Kidney epithelial cell (primary cell): Measurements from ENCODE around the gene GPR101. TPM values are rescaled to one million over a fixed set of nuclear protein-coding genes. Genes with fewer than 3 reads are reported as not detected.

Experiments
- DNase-seq: peaks from one replicate; pipeline ENCODE4 v3.0.0-alpha.2; 2010; ENCODE audit warnings: low read depth
- H3K27me3 ChIP-seq: 2 replicates; pipeline ENCODE4 v1.6.0; 2011; ENCODE audit warnings: low read length; ENCODE audit not compliant: control insufficient read depth, insufficient read depth
- H3K36me3 ChIP-seq: 2 replicates; pipeline ENCODE4 v1.5.1; 2011; ENCODE audit warnings: low read length; ENCODE audit not compliant: control insufficient read depth, insufficient read depth
- H3K4me3 ChIP-seq: 2 replicates; pipeline ENCODE4 v1.5.1; 2011; ENCODE audit warnings: low read depth, mild to moderate bottlenecking, control low read depth, low read length
- total RNA-seq: library from RNA; depleted of rRNA; stranded (reverse); fragments of >200 nt; gene quantifications from 2 replicates; pipeline ENCODE4 v1.2.3, GENCODE V29; 2015
- TF ChIP-seq, protein P1 (sequence below): IDR thresholded peaks from 2 replicates; pipeline ENCODE4 v1.5.1; 2011; ENCODE audit warnings: mild to moderate bottlenecking, moderate library complexity, low read length, control low read depth, inconsistent platforms; ENCODE audit not compliant: insufficient read depth, poor library complexity, severe bottlenecking

Gene GPR101
- total RNA-seq, 1 donor from 2014 or later, result not detected

DNA sequence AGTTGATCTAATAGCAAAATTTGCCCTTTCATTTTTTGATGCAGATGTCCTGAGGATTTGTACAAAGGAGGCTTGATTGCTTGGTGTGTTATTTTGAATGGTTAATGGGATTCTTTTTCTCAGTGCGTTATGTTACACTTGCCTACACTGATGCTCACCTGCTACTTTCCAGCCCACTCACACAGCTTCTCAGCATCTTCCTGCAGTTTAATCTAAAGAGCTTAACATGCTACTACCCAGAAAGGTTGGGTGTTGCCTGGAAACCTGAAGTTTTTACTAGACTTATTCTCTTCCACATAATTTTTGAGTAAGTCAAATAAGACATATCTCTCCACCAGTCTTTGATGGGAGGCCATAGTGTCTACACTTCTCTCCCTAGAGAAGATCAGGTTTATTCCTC is 9.9 kb upstream of the GPR101 start:
- Histone ChIP-seq H3K4me3 (no peak overlapping the region), H3K36me3 (no peaks in the 10 kb centered on the region), H3K27me3 (no peaks in the 10 kb centered on the region)
- no peak for DNase-seq
- TF ChIP-seq, protein P1, sequence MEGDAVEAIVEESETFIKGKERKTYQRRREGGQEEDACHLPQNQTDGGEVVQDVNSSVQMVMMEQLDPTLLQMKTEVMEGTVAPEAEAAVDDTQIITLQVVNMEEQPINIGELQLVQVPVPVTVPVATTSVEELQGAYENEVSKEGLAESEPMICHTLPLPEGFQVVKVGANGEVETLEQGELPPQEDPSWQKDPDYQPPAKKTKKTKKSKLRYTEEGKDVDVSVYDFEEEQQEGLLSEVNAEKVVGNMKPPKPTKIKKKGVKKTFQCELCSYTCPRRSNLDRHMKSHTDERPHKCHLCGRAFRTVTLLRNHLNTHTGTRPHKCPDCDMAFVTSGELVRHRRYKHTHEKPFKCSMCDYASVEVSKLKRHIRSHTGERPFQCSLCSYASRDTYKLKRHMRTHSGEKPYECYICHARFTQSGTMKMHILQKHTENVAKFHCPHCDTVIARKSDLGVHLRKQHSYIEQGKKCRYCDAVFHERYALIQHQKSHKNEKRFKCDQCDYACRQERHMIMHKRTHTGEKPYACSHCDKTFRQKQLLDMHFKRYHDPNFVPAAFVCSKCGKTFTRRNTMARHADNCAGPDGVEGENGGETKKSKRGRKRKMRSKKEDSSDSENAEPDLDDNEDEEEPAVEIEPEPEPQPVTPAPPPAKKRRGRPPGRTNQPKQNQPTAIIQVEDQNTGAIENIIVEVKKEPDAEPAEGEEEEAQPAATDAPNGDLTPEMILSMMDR, result no peak

DNA sequence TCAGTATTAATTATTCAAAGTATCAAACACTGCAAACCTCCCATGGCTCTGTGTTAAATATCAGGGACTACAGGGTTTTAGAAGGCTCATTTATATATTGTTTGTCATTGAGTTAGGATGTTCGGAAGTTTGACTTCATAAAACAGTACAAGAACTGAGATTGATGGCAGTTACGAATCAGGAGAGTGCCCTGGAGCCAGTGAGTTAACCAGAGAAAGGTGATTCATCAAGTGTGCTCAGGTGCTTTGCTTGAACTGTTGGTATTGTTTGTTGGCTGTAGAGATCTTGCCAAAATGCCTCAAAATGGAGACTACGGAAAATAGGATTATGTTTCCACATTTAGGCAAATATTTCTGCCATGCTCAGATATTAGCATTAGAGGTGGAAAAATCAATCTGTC is 7.5 kb upstream of the GPR101 start:
- TF ChIP-seq, protein P1, result no peak
- no peak for DNase-seq
- no peaks in the 10 kb centered on the region for H3K36me3 ChIP-seq

DNA sequence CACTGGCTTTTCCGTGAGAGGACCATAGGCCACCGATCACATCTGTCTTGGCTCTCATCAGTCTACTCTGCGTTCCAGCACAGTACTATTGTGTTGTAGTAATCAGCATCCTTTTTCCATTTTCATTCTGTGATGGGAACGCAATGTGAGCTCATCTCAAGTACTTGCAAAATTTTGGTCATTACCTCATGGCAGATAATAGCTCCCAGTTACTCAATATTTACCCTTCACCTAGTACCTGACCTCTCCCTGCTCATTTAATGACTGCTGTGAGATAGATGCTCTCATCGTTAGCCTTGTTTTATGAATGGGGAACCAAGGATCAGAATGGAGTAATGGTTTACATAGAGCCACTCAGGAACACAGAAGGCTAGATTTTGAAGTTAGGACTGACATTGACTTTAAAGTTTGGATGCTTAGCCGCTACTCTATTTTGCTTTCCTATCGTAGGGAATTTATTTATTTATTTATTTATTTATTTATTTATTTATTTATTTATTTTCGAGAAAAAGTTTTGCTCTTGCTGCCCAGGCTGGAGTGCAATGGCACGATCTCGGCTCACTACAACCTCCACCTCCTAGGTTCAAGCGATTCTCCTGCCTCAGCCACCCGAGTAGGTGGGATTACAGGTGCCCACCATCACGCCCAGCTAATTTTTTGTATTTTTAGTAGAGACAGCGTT is 6.5 kb upstream of the GPR101 start:
- no peaks in the 10 kb centered on the region for H3K36me3 ChIP-seq
- no peak overlapping the region for H3K4me3 ChIP-seq
- peaks cover 8% of the 10 kb centered on the region for H3K27me3 ChIP-seq
- DNase-seq, result no peak
- TF ChIP-seq, protein P1, result no peak

More for the DNA sequence above, 7.5 kb upstream of the GPR101 start:
- Histone ChIP-seq H3K4me3 (no peak overlapping the region), H3K27me3 (peaks cover under 1% of the 10 kb centered on the region)

DNA sequence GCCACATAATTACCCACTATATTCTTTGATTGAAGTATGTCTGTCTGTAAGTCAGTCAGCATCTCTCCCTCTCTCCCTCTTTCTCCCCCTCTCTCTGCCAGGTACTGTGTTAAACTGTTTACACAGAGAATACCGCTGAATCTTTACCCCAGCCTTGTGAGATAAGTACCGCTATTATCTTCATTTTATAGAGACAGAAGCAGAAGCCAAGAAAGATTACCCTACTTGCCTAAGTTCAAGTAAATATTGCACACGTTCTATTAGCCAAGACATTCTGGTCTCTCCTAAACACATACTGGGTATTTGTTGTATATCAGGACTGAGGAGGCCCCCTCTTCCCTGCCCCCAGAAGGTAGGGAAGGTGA is 695 bp upstream of the GPR101 start:
- H3K36me3 ChIP-seq, result no peaks in the 10 kb centered on the region
- no peak for DNase-seq
- H3K4me3 ChIP-seq, result no peak overlapping the region
- peaks cover 54% of the 10 kb centered on the region for H3K27me3 ChIP-seq
- TF ChIP-seq, protein P1, result no peak

DNA sequence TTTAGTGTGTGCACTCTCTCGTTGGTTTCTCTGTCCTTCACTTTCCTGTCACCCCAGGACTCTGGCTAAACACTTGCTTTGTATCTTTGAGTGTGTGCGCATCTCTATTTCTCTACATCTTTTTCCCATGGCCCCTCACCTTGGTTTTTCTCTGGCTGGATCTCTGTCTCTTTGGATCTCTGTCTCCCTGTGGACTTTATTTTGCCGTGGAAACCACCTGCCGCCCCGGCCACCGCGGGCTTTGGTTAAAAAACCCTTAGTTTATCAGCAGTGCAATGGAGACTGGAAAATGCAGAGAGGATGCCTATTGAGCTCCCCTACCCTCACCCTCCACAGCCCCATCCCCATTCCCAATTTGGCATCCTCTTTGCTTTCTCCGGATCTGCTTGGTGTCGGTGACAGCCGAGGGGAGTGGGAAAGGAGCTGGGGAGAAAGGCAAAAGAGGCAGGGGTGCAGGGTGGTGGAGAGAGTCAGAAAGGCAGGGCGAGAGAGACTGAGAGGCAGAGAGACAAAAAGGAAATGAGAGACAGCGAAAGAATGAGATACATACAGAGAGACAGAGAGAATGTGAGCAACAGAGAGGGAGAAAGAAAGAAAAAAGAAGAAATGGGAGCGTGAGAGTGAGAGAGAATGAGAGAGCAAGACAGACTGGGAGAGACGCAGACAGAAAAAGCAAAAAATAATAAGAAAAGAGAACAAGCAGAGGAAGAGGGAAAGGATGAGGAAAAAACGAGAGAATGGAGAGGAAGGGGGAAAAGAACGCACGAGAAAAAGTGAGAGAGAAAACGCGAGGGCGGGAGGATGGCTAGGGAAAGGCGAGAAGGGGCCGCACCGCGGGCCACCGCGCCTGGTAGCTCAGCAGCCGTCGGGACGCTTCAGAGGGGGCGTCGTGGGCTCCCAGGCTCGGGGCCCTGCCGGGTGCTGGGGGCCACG is 688 bp downstream of the GPR101 start:
- peaks cover 54% of the 10 kb centered on the region for H3K27me3 ChIP-seq
- TF ChIP-seq, protein P1, result no peak
- H3K36me3 ChIP-seq, result no peaks in the 10 kb centered on the region
- H3K4me3 ChIP-seq, result no peak overlapping the region
- DNase-seq, result no peak
